ENCODE data around the gene RBCK1.

RBCK1 gene

GRCh38 chr20:444117-444516, 36.0 kb downstream of the RBCK1 start:
- no peak for ATAC-seq
- TF ChIP-seq ISL1 (CRISPR knock-in tag; IDR thresholded peaks at IDR 0.05) (no peak), PPARA (CRISPR knock-in tag; IDR thresholded peaks at IDR 0.05; ENCODE audit: borderline replicate concordance) (no peak), ZNF70 (CRISPR knock-in tag; IDR thresholded peaks at IDR 0.05) (no peak), ZFP3 (CRISPR knock-in tag; IDR thresholded peaks at IDR 0.05) (no peak), TCF4 (CRISPR knock-in tag; IDR thresholded peaks at IDR 0.05; ENCODE audit: borderline replicate concordance) (no peak), ZNF565 (CRISPR knock-in tag; conservative IDR thresholded peaks at IDR 0.05; ENCODE audit: low read depth) (no peak), TOX (CRISPR knock-in tag; IDR thresholded peaks at IDR 0.05; ENCODE audit: borderline replicate concordance) (no peak), CSDC2 (CRISPR knock-in tag; IDR thresholded peaks at IDR 0.05) (no peak), ZC3H10 (CRISPR knock-in tag; IDR thresholded peaks at IDR 0.05) (no peak), BACH2 (CRISPR knock-in tag; IDR thresholded peaks at IDR 0.05; ENCODE audit: borderline replicate concordance) (no peak), RARB (CRISPR knock-in tag; IDR thresholded peaks at IDR 0.05) (no peak), GLIS3 (CRISPR knock-in tag; IDR thresholded peaks at IDR 0.05) (no peak), OSR1 (CRISPR knock-in tag; IDR thresholded peaks at IDR 0.05) (no peak), ZFP30 (CRISPR knock-in tag; IDR thresholded peaks at IDR 0.05) (no peak)
- TF ChIP-seq, protein P1, sequence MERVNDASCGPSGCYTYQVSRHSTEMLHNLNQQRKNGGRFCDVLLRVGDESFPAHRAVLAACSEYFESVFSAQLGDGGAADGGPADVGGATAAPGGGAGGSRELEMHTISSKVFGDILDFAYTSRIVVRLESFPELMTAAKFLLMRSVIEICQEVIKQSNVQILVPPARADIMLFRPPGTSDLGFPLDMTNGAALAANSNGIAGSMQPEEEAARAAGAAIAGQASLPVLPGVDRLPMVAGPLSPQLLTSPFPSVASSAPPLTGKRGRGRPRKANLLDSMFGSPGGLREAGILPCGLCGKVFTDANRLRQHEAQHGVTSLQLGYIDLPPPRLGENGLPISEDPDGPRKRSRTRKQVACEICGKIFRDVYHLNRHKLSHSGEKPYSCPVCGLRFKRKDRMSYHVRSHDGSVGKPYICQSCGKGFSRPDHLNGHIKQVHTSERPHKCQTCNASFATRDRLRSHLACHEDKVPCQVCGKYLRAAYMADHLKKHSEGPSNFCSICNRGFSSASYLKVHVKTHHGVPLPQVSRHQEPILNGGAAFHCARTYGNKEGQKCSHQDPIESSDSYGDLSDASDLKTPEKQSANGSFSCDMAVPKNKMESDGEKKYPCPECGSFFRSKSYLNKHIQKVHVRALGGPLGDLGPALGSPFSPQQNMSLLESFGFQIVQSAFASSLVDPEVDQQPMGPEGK (CRISPR knock-in tag; IDR thresholded peaks at IDR 0.05; ENCODE audit: borderline replicate concordance) = no peak
- TF ChIP-seq, protein P2, sequence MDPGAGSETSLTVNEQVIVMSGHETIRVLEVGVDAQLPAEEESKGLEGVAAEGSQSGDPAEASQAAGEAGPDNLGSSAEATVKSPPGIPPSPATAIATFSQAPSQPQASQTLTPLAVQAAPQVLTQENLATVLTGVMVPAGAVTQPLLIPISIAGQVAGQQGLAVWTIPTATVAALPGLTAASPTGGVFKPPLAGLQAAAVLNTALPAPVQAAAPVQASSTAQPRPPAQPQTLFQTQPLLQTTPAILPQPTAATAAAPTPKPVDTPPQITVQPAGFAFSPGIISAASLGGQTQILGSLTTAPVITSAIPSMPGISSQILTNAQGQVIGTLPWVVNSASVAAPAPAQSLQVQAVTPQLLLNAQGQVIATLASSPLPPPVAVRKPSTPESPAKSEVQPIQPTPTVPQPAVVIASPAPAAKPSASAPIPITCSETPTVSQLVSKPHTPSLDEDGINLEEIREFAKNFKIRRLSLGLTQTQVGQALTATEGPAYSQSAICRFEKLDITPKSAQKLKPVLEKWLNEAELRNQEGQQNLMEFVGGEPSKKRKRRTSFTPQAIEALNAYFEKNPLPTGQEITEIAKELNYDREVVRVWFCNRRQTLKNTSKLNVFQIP (CRISPR knock-in tag; IDR thresholded peaks at IDR 0.05; ENCODE audit: borderline replicate concordance, low read depth) = no peak
- TF ChIP-seq, protein P3, sequence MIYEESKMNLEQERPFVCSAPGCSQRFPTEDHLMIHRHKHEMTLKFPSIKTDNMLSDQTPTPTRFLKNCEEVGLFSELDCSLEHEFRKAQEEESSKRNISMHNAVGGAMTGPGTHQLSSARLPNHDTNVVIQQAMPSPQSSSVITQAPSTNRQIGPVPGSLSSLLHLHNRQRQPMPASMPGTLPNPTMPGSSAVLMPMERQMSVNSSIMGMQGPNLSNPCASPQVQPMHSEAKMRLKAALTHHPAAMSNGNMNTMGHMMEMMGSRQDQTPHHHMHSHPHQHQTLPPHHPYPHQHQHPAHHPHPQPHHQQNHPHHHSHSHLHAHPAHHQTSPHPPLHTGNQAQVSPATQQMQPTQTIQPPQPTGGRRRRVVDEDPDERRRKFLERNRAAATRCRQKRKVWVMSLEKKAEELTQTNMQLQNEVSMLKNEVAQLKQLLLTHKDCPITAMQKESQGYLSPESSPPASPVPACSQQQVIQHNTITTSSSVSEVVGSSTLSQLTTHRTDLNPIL (CRISPR knock-in tag; IDR thresholded peaks at IDR 0.05; ENCODE audit: low read depth) = no peak

DNA sequence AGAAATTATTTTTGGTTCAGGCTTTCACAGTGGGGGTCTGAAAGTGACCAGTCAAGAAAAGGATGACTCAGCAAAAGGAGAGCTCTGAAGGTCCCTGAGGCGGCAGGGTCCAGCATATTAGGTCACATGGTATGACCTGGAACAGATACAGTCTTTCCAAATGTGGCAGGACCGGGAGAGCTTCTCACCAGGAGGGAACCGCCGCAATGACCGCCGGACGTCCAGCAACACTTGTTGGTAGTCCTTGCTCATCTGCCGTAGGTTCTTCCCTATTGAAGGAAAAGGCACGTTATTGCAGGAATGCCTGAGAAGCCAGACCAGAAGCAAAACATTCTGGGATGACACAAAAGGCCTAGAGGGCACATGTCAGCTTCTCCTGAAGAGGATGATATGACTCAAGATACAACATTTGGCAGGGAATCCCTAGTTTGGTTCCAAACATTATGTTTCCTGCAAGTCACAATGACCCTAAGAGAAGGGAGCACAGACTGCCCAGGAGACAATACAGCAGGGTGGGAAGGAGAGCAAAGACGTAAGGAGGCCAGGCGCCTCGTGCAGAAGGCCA, 36.8 kb downstream of the RBCK1 start:
- TF ChIP-seq, protein P1 (CRISPR knock-in tag; IDR thresholded peaks at IDR 0.05; ENCODE audit: borderline replicate concordance) = no peak
- no peak for TF ChIP-seq TOX (CRISPR knock-in tag; IDR thresholded peaks at IDR 0.05; ENCODE audit: borderline replicate concordance)
- TF ChIP-seq ISL1 (CRISPR knock-in tag; IDR thresholded peaks at IDR 0.05) = no peak
- TF ChIP-seq ZNF8 (CRISPR knock-in tag; IDR thresholded peaks at IDR 0.05) = no peak
- no peak for TF ChIP-seq RARB (CRISPR knock-in tag; IDR thresholded peaks at IDR 0.05)
- no peak for ATAC-seq

DNA sequence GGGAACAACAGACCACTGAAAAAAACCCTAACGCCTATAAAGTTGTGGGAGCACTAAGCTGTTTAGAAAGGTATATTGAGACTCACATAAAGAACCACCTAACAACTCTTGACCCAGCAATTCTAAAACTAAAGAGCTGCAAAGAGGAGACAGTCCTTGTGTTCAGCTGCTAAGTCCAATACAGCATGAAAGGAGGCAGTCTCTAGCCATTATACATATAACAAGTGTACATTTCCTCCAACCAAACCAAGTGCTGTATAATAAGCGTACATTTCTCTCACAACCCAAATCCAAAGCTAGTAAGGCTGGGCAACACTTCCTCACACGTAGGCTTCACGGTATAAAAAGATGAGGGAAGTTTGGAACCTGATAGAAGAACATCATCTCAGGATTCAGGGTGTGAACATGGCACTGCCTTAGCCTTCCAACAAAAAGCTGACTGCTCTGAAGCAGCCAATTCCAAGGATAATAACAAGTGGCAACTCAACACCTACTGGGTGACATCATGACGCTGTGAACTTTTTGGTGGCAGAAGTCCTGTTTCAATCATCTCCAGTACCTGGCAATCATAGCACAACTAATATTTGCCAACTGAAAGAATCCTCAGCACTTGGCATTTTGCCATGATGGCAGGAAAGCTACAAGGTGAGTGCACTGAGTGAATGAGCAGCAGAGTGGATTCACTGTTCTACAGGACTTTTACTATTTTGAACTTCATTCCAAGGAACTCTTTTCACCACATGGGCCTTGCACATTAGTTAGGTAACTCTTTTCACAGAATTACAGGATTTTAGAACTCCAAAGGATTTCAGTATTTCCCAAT, 37.6 kb downstream of the RBCK1 start:
- no peak for ATAC-seq
- TF ChIP-seq BACH2 (CRISPR knock-in tag; IDR thresholded peaks at IDR 0.05; ENCODE audit: borderline replicate concordance) (no peak), ESRRG (CRISPR knock-in tag; IDR thresholded peaks at IDR 0.05) (no peak), CSRNP3 (CRISPR knock-in tag; IDR thresholded peaks at IDR 0.05) (no peak), ZFP30 (CRISPR knock-in tag; IDR thresholded peaks at IDR 0.05) (no peak), TOX (CRISPR knock-in tag; IDR thresholded peaks at IDR 0.05; ENCODE audit: borderline replicate concordance) (no peak), ISL1 (CRISPR knock-in tag; IDR thresholded peaks at IDR 0.05) (no peak)
- TF ChIP-seq, protein P2 (CRISPR knock-in tag; IDR thresholded peaks at IDR 0.05; ENCODE audit: borderline replicate concordance, low read depth) = no peak
- TF ChIP-seq, protein P1 (CRISPR knock-in tag; IDR thresholded peaks at IDR 0.05; ENCODE audit: borderline replicate concordance) = no peak
- TF ChIP-seq, protein P4, sequence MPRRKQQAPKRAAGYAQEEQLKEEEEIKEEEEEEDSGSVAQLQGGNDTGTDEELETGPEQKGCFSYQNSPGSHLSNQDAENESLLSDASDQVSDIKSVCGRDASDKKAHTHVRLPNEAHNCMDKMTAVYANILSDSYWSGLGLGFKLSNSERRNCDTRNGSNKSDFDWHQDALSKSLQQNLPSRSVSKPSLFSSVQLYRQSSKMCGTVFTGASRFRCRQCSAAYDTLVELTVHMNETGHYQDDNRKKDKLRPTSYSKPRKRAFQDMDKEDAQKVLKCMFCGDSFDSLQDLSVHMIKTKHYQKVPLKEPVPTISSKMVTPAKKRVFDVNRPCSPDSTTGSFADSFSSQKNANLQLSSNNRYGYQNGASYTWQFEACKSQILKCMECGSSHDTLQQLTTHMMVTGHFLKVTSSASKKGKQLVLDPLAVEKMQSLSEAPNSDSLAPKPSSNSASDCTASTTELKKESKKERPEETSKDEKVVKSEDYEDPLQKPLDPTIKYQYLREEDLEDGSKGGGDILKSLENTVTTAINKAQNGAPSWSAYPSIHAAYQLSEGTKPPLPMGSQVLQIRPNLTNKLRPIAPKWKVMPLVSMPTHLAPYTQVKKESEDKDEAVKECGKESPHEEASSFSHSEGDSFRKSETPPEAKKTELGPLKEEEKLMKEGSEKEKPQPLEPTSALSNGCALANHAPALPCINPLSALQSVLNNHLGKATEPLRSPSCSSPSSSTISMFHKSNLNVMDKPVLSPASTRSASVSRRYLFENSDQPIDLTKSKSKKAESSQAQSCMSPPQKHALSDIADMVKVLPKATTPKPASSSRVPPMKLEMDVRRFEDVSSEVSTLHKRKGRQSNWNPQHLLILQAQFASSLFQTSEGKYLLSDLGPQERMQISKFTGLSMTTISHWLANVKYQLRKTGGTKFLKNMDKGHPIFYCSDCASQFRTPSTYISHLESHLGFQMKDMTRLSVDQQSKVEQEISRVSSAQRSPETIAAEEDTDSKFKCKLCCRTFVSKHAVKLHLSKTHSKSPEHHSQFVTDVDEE (CRISPR knock-in tag; IDR thresholded peaks at IDR 0.05) = no peak

Measured in SK-N-SH treated with all-trans-retinoic acid at 6 μM for 48 hours (cell line).